ENCODE measurements around the gene MRPS27.

- TF ChIP-seq POLR2A (IDR thresholded peaks at IDR 0.05) (no peak), CTCF (IDR thresholded peaks at IDR 0.05) (no peak)
Observed at GRCh38 chr5:72281764-72282499, 38.1 kb downstream of the MRPS27 start.
